NOMO-1 treated with dmso at 0.1 percent for 144 hours (cell line): ENCODE measurements around the gene OTUB1.

Experiments
- DNase-seq: peaks from one replicate; lab custom pipeline; 2025; ENCODE audit not compliant: unreplicated experiment; lab: John Stamatoyannopoulos, UW

The OTUB1 gene

DNA sequence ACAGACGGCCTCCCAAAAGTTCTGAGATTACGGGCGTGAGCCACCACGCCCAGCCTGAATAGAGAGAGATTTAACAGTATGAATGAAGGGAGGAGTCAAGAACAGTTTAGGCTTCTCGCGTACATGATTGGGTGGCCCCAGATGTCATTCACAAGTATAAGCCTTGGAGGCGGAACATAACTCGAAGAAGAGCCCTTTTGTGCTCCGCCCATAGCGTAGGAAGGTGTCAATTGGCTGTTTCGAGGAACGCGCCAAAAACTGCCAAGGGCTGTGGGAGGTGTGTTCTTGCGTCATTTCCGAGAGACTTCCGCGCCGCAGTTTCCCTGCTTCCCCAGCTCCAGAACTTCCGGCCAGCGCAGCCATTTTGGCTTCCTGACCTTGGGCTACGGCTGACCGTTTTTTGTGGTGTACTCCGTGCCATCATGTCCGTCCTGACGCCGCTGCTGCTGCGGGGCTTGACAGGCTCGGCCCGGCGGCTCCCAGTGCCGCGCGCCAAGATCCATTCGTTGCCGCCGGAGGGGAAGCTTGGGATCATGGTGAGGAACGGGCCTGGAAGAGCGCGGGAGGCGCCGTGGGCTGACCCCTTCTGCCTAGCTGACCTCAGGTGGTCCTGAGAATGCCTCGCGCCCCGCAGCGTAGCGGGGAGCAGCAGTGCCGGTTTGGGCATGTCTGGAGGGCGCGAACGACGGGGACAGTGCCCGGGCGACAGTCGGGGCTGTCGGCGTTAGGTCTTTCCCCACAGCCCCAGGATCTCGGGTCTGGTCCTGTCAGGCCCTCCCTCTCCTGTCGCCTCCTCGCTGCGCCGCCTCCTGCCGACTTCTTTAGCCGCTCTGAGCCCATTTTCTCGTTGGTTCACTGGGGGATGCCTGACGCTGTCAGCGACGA lies 11.7 kb upstream of the OTUB1 start, which contains the start of gene COX8A:
COX8A (plus strand) TSS at position 362 of the 885 bp plus-strand sequence; CDS start at position 423, 61 bp downstream.
- peak; percentile 99 for DNase-seq

DNA sequence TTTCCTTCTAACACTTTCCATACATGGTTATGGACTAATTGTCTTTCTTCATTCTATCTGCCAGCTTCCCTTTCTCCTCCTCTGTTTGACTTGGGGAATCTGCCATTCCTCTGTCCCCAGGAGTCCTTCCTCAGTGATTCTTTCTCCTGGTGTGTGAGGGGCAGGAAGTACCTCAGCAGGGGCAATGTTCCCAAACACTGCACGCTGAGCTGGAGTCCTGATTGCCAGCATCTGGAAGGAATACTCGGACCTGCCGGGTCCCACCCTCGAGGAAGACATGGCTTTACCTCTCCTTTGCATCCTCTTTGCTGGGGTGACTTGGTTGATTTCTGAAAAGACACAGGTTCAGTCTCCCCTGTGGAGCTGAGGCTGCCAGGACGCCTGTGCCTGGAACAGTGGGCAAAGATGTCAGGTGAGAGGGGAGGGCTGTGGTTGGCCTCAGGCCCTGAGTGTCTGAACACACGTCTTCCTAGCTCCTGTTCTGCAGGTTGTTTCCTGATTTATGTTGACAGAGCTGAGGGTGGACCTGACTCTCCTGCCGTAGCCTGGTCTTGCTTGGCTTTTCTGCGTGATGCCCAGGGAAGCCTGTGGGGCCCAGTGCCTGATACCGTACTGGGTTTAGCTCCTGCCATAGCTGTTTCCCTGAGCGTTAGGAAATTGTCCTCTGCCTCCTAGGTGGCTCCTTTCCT lies 7.5 kb upstream of the OTUB1 start:
- no peak for DNase-seq

DNA sequence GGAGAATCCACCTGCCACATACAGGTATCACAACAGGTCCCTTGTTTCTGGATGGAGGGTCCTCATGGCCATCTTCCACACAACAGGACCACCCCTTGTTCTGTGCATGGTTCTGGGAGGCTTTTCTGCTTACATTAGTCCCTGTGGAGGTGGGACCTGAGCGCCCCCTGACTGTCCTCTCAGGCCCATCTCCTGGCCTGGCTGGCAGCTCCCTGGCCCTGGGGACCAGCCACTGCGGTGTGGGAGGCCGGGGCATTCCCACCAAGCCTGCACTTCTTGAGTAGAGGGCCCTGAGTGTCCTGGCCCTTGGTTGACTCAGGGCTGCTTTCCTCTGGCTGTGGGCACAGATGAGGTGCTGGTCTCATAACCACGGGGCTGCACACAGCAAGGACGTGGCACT lies 6.8 kb upstream of the OTUB1 start:
- no peak for DNase-seq

DNA sequence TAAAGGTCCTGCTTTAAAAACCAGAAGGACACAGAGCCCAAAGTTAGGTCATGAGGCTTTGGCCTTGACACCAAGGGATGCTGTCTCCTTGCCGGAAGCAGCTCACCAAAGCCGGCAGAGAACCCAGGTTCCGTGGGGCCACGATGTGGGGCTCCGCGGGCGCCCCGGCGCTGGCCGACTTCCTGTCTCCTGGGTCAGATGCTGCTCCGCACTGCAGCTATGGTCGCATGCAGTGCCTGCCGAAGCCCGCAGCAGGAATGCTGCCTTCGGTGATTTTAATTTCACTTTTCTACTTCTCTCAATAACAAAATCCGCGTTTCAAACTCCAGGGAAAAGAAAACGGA lies 454 bp upstream of the OTUB1 start:
- peak; percentile 7 for DNase-seq

- DNase-seq, result no peak
These were observed 785 bp downstream of the OTUB1 start for GRCh38 chr11:63986932-63987513.

- no peak for DNase-seq
These were observed 5.3 kb downstream of the OTUB1 start for GRCh38 chr11:63991558-63991957.

DNA sequence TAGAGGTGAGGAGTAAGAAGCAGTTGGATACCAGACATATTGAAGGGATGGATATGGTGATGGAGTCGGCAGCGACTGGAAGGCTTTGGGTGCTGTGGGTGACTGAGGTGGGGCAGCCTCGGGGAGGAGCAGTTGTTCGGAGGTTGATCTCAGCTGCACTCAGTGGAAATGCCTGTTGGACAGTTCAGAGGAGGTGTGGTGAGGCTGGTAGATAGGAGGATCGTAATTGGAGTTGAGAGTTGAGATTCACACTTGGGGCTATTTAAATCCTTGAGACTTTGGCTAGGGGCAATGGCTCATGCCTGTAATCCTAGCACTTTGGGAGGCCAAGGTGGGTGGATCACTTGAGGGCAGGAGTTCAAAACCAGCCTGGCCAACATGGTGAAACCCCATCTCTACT lies 6.9 kb downstream of the OTUB1 start:
- no peak for DNase-seq

- DNase-seq, result no peak
These were observed 7.8 kb downstream of the OTUB1 start for GRCh38 chr11:63993993-63994392.

GRCh38 chr11:63996512-63996911 lies 10.3 kb downstream of the OTUB1 start:
- DNase-seq, result no peak

- DNase-seq, result no peak
These were observed 11.0 kb downstream of the OTUB1 start for GRCh38 chr11:63997104-63997700.

DNA sequence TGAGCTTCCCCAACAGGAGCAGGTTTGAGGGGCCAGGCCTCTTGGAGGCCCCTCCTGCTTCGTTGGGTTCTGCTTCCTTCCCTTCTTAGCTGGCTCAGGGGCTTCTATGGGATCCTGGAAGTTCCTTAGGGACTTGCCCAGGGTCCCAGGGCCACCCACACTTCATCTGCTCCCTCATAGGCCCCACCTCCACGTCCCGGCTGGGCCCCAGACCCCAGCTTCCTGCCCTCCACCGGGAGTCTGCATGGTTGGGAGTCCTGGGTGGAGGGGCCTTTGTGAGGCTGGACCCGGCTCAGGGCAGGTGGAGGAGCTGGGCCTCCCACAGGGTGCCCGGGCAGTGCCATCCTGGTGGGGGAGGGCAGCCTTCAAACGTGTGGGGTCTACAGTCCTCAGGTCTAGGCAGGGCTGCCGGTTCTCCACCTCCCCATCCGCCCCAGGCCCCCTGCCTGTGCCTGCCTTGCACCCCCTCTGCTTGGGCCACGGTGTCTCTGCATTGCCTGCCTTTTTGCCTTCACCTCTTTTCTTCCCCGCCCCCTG lies 11.6 kb downstream of the OTUB1 start:
- no peak for DNase-seq

DNA sequence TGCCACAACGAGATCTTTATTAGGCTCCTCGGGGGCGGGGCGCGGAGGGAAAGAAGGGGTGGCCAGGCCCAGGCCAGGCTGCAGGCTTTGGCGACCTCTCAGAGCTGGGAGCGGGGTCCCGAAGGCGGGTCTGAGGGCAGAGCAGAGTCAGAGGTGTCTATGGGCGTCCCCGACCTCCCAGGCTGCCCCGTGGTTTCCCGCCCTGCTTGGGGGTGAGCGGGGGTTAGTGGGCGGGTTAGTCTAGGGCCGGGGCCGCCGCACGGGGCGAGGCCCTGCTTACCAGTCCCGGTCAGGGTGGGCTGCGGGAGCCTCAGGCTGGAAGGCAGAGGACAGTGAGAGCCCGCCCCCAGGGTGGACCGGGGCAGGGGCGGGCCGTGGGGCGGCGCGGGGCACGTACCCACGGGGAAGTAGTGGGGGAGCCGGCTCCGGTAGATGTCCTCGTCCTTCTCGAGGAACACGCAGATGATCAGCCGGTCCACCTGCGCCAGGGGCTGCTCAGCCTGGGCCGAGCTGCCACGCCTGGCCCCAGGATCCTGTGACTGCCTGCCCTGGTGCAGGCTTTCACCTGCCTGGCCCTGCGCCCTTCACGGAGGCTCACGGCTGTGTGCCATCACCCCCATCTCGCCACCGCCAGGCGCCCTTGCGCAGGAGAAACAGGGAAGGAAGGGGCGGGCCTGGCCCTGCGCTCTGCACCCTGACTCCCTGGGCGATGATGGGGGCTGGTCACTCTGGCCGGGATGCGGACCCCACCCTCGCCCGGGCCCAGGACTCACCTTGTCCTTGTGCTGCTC lies 12.5 kb downstream of the OTUB1 start:
- DNase-seq, result no peak

DNA sequence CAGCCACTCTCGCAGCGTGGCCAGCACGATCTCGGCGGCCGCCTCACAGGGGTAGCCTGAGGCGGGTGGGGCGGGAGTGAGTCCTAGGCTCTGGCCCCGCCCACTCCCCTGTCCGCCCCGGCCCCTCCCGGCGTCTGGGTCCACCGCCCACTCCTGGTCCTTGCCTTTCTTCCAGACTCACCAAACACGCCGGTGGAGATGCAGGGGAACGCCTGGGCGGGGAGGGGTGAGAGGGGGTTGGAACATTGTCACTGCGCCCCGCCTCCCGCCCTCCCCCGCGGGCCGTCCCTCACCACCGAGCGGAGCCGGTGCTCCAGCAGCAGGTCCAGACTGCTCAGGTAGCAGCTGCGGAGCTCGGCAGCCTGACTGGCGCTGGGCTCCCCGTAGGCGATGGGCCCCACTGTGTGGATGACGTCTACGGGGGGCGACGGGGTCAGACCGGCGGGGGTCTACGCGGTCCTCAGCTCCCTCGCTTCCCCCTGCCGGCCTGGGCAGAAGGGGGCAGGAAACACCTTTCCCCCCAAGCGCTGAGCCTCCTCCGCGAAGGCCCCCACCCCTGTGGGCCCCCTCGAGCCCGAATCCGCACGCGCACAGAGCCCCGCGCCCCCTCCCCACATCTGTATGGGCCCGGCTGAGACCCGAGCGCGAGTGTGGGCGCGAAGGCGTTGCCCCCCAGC lies 13.2 kb downstream of the OTUB1 start:
- no peak for DNase-seq

GRCh38 chr11:64000026-64000739 lies 13.9 kb downstream of the OTUB1 start:
- no peak for DNase-seq

DNA sequence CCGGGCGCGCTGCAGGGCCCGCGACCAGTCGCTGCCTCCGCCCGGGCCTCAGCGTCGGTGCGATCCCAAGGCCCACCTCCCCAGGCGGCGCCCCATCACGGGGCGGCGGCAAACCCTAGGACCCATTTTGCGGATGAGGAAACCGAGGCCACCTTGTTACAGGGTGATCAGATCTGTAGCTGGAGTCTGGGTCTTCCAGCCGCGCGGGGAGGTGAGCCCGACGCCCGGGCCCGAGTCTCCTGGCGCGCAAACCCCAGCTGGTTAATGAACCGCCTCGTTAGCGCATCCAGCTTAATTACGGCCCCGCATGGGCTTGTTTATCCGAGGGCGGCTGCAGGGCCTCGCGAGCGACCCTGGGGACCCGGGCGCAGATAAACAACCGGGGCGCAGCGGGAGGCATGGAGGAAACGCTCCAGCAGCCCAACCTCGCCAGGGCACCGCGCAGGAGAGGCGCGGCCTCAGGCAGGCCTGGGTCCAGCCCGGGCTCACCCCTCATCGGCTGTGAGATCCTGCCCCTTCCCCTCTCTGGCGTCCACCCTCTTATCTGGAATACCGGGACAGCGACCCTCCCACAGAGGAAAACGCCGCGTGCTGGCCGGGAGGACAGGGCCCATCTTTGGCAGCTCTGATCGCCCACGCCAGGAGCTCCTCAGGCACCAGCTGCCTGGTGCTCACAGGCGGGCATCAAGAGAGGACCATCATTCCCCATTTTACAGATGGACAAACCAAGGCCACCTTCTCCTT lies 14.7 kb downstream of the OTUB1 start:
- DNase-seq, result no peak

- no peak for DNase-seq
These were observed 15.5 kb downstream of the OTUB1 start for GRCh38 chr11:64001484-64002420.

DNA sequence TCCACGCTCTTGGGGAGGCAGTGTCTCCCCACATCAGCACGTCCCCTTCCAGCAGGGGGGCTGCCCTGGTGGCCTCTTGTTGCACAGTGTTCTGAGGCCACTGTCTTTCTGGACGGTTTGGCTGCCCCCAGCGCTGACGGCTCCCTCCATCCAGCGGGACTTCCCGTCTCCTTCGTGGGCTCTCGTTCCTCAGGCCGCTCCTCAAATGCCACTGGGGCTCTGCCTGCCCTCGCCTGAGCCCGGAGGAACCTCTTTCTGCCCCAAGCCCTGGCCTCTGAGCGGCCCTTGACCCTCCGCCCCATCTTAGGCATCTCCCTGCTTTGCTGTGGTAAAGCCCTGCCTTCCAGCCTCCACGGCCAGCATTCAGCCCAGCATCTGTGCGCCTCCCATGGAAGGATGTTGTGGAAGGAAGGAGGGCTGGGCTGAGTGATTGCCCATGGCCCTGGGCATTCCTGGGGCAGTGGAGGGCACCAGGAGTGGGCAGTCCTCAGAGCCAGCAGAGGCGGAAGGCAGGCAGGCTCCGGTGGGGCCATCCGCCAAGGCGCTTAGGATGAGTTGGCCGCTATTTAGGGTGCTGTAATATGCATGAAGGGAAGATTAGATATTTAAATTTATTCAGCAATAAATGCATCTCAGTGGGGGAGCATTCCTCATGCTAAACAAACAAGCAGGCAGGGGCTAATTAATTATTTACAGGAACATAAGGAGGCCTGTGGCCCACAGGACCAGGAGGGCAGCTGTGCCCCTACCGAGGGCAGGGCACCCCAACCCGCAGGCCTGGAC lies 17.8 kb downstream of the OTUB1 start:
- no peak for DNase-seq
